B cell (primary cell): ENCODE results near the gene SYT2.
"Not testable (repeated sequence)": the region's sequence is repeated elsewhere in the genome, so short reads cannot be mapped to it uniquely, and the experiment has no call there.

Source experiments
- CTCF ChIP-seq: fragments of 200-600 bp; IDR thresholded peaks from one replicate; pipeline ENCODE4 v1.8.0; 2022; ENCODE audit warnings: antibody characterized with exemption, mild to moderate bottlenecking
- EZH2 ChIP-seq: IDR thresholded peaks from 2 replicates; pipeline ENCODE4 v1.6.1; 2012; ENCODE audit warnings: borderline replicate concordance, low read depth, mild to moderate bottlenecking, moderate library complexity, low read length; ENCODE audit not compliant: insufficient read depth, poor library complexity, severe bottlenecking

- TF ChIP-seq CTCF, EZH2: not testable (repeated sequence)
Measured at GRCh38 chr1:202553078-202553477, 157.2 kb downstream of the SYT2 start.
